ENCODE data around the gene CELF4. TPM values are rescaled to one million over a fixed set of nuclear protein-coding genes. Genes with fewer than 3 reads are reported as not detected.

The CELF4 gene
- total and polyA plus RNA-seq, 2 of the 4 experiments (the other 2 are of a cell fraction) = not detected

DNA sequence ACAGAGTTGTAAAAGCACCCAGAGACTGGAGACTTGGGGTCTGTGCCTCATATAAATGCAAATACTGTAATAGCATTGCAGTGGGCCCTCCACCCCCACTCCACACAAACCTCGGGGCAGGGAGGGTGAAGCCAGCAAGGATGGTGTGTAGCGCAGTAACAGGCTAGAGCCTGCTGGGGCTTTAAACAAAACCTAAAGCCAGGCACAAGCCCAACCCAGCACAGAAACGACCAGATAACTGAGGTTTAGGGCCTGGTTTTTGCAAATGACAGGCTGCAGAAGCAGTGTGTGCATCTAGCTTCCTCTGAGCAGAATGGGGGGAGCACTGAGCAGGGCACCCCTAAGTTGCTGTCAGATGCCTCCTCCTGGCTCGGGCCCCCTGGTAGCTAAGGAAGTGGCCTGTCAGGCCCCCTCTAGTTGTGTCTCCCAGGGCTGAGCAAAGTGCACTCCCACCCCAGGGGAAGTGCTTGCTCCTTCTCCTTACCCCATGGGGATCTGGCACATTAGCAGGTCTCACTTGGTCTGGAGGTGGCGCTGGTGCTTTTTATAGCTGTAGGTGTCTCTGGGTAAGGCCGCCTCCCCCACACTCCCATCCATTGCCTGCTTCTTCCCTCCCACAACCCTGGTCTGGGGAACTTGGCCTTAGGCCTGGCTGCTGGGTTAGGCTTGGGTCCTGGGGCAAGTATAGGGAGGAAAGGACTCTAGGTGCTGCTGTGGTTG is 135.1 kb downstream of the CELF4 start:
- no peak overlapping the region for H4K8ac ChIP-seq (ENCODE audit: low read depth in 2 of 2, low read length in 2 of 2)
- no peaks in the 10 kb centered on the region for H4K20me1 ChIP-seq (ENCODE audit: insufficient read depth, low read length)
- no peak for ATAC-seq (ENCODE audit: low read depth)
- ChIA-PET CTCF (no interaction called here), POLR2A (ENCODE audit: unreplicated experiment) (no interaction called here)
- WGBS, 2 experiments (ENCODE audit: extremely low coverage in 2 of 2, insufficient read length in 1 of 2) = 20% methylated on average over 2 of the region's 6 CpGs; no CpG with 5 or more reads in 1 of the 2 experiments
- no peak overlapping the region for H3K9ac ChIP-seq (ENCODE audit: low read depth, low read length)
- dilution Hi-C loops (cut with HindIII; ENCODE audit: low sequenced_read_pairs, unreplicated experiment) = no loop called here
- in situ Hi-C loops (cut with MboI; ENCODE audit: low sequenced_read_pairs) = no loop called here
- BruUV-seq (replicated peaks) = no TSS peak
- no peak overlapping the region for H2BK5ac ChIP-seq (ENCODE audit: low read depth, low read length, poor library complexity, severe bottlenecking)
- TF ChIP-seq FOS (IDR thresholded peaks at IDR 0.05; ENCODE audit: low read depth, low read length) (no peak), NFE2L2 (IDR thresholded peaks at IDR 0.05; ENCODE audit: low read depth, low read length) (no peak), MXI1 (IDR thresholded peaks at IDR 0.05; ENCODE audit: borderline replicate concordance, low read depth, low read length) (no peak), RCOR1 (IDR thresholded peaks at IDR 0.05; ENCODE audit: insufficient replicate concordance, low read length) (no peak), BHLHE40 (IDR thresholded peaks at IDR 0.05; ENCODE audit: low read depth, low read length) (no peak), POLR2A (IDR thresholded peaks at IDR 0.05; ENCODE audit: low read depth, low read length) (no peak)
- TF ChIP-seq, protein P1, sequence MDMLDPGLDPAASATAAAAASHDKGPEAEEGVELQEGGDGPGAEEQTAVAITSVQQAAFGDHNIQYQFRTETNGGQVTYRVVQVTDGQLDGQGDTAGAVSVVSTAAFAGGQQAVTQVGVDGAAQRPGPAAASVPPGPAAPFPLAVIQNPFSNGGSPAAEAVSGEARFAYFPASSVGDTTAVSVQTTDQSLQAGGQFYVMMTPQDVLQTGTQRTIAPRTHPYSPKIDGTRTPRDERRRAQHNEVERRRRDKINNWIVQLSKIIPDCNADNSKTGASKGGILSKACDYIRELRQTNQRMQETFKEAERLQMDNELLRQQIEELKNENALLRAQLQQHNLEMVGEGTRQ (IDR thresholded peaks at IDR 0.05; ENCODE audit: low read depth, low read length) = no peak
- no peak overlapping the region for H2BK15ac ChIP-seq (ENCODE audit: low read depth, low read length)
- H3K23ac ChIP-seq (ENCODE audit: low read depth, low read length) = no peak overlapping the region
- H2AFZ ChIP-seq (replicated peaks; ENCODE audit: low read length, poor library complexity) = peak overlapping the region; percentile 24
- H3K9me1 ChIP-seq (ENCODE audit: insufficient read depth, low read length) = no peaks in the 10 kb centered on the region
- no peaks in the 10 kb centered on the region for H3K79me1 ChIP-seq (ENCODE audit: low read depth in 1 of 2, low read length in 2 of 2)
- H3K18ac ChIP-seq (ENCODE audit: low read depth, low read length) = no peak overlapping the region
- no peak overlapping the region for H4K5ac ChIP-seq (ENCODE audit: low read depth, low read length)
- no peak for DNase-seq
- H2BK120ac ChIP-seq (ENCODE audit: low read depth, low read length) = no peak overlapping the region
- H2AK9ac ChIP-seq (replicated peaks; ENCODE audit: low read depth, low read length, poor library complexity) = no peak overlapping the region
- H3K4me2 ChIP-seq (ENCODE audit: low read depth, low read length) = no peak overlapping the region
- H3K56ac ChIP-seq (ENCODE audit: extremely low read depth, insufficient read depth, low read length) = no peak overlapping the region
- H3K9me3 ChIP-seq (ENCODE audit: control insufficient read depth, insufficient read depth, low read length) = no peaks in the 10 kb centered on the region
- intact Hi-C loops (cut with micrococcal nuclease) = no loop called here
- H3K36me3 ChIP-seq (ENCODE audit: control insufficient read depth, insufficient read depth, low read length) = no peaks in the 10 kb centered on the region
- H3K4me1 ChIP-seq (ENCODE audit: control insufficient read depth, insufficient read depth, low read length) = no peaks in the 10 kb centered on the region
- H3K27ac ChIP-seq (ENCODE audit: insufficient read depth, low read length) = no peak overlapping the region
- H3K14ac ChIP-seq (replicated peaks; ENCODE audit: low read depth, low read length) = no peak overlapping the region
- no peak overlapping the region for H2BK20ac ChIP-seq (ENCODE audit: low read depth, low read length)
- no peak overlapping the region for H2AK5ac ChIP-seq (ENCODE audit: low read depth, low read length)
- no peak overlapping the region for H3K4me3 ChIP-seq (ENCODE audit: insufficient read depth, low read depth, low read length)
- no peak overlapping the region for H3K4ac ChIP-seq (ENCODE audit: low read depth, low read length)
- H4K91ac ChIP-seq (ENCODE audit: insufficient read depth, low read depth, low read length) = no peak overlapping the region
- peaks cover 14% of the 10 kb centered on the region for H3K27me3 ChIP-seq (ENCODE audit: control insufficient read depth, insufficient read depth, low read length)
